Smooth muscle cell (in vitro differentiated cells): ENCODE data around the gene GPR158. TPM values are rescaled to one million over a fixed set of nuclear protein-coding genes. Genes with fewer than 3 reads are reported as not detected.

Experiments
- DNase-seq: peaks from one replicate; lab custom pipeline; 2025; ENCODE audit not compliant: unreplicated experiment; lab: John Stamatoyannopoulos, UW
- H2AFZ ChIP-seq: fragments of 200-600 bp; sonication (generic); 2 replicates; pipeline ENCODE4 v1.6.0; 2016; ENCODE audit warnings: antibody characterized with exemption, low read depth, mild to moderate bottlenecking
- H3F3A ChIP-seq: fragments of 200-600 bp; sonication (generic); 2 replicates; pipeline ENCODE4 v1.6.0; 2017; ENCODE audit warnings: antibody characterized with exemption, low read depth
- H3K27ac ChIP-seq: fragments of 200-600 bp; sonication (generic); 2 replicates; pipeline ENCODE4 v1.5.1; 2016; ENCODE audit warnings: low read depth, mild to moderate bottlenecking
- H3K27me3 ChIP-seq: fragments of 200-600 bp; sonication (generic); 2 replicates; pipeline ENCODE4 v1.6.1; 2016; ENCODE audit warnings: low read depth, mild to moderate bottlenecking
- H3K36me3 ChIP-seq: fragments of 200-600 bp; sonication (generic); 2 replicates; pipeline ENCODE4 v1.5.1; 2016; ENCODE audit warnings: low read depth
- H3K4me1 ChIP-seq: fragments of 200-600 bp; sonication (generic); 2 replicates; pipeline ENCODE4 v1.5.1; 2016; ENCODE audit warnings: low read depth
- H3K4me2 ChIP-seq: fragments of 200-600 bp; sonication (generic); 2 replicates; pipeline ENCODE4 v1.6.0; 2016; ENCODE audit warnings: mild to moderate bottlenecking
- H3K4me3 ChIP-seq: fragments of 200-600 bp; sonication (generic); 2 replicates; pipeline ENCODE4 v1.5.1; 2016; ENCODE audit warnings: mild to moderate bottlenecking
- H3K79me2 ChIP-seq: fragments of 200-600 bp; sonication (generic); 2 replicates; pipeline ENCODE4 v1.6.0; 2016; ENCODE audit warnings: low read depth, mild to moderate bottlenecking
- H3K9ac ChIP-seq: fragments of 200-600 bp; sonication (generic); 2 replicates; pipeline ENCODE4 v1.6.0; 2016; ENCODE audit warnings: low read depth
- H3K9me3 ChIP-seq: fragments of 200-600 bp; sonication (generic); replicated peaks from 2 replicates; pipeline ENCODE4 v1.5.1; 2016; ENCODE audit warnings: low read depth
- H4K20me1 ChIP-seq: fragments of 200-600 bp; sonication (generic); 2 replicates; pipeline ENCODE4 v1.6.0; 2016; ENCODE audit warnings: low read depth
- CTCF ChIP-seq: fragments of 200-600 bp; sonication (generic); IDR thresholded peaks from 2 replicates; pipeline ENCODE4 v1.5.1; 2017; ENCODE audit warnings: borderline replicate concordance, mild to moderate bottlenecking, antibody characterized with exemption; ENCODE audit not compliant: insufficient read depth, poor library complexity, severe bottlenecking
- WGBS: methylation state at CpG from one replicate; pipeline ENCODE4 v1.1.7; 2016; ENCODE audit warnings: low lambda C conversion rate; 5-methylcytosine and 5-hydroxymethylcytosine counted together
- polyA plus RNA-seq: library from polyadenylated mRNA; unstranded; fragments of >200 nt; fragmentation: Nextera tagmentation; extraction: Ambion mirVana; gene quantifications from 2 replicates; pipeline ENCODE4 v1.2.1, GENCODE V29; 2016
- total RNA-seq: library from RNA; depleted of rRNA; stranded (reverse); fragments of >200 nt; gene quantifications from 2 replicates; pipeline ENCODE4 v1.2.3, GENCODE V29; 2014

Gene GPR158
- total and polyA plus RNA-seq, 2 experiments from 2014 or later = 1.5 to 5.5 TPM

- Histone ChIP-seq H4K20me1 (no peaks in the 10 kb centered on the region), H3K36me3 (no peaks in the 10 kb centered on the region), H3K4me3 (no peak overlapping the region), H3K27ac (no peak overlapping the region), H3K27me3 (no peaks in the 10 kb centered on the region), H3K9ac (no peak overlapping the region), H3K9me3 (peaks cover 4% of the 10 kb centered on the region), H3F3A (no peaks in the 10 kb centered on the region), H3K79me2 (no peaks in the 10 kb centered on the region), H3K4me2 (no peak overlapping the region), H3K4me1 (no peaks in the 10 kb centered on the region), H2AFZ (no peak overlapping the region)
- DNase-seq = no peak
- WGBS = 69% methylated on average over 7 of the region's 7 CpGs
- no peak for TF ChIP-seq CTCF
Observed at GRCh38 chr10:25280573-25280972, 105.8 kb downstream of the GPR158 start.

- Histone ChIP-seq H3K79me2 (no peaks in the 10 kb centered on the region), H3K36me3 (no peaks in the 10 kb centered on the region), H3K9me3 (peaks cover 7% of the 10 kb centered on the region), H3K27me3 (no peaks in the 10 kb centered on the region), H3K4me3 (no peak overlapping the region), H3K27ac (no peak overlapping the region), H3K4me2 (no peak overlapping the region), H3F3A (no peaks in the 10 kb centered on the region), H2AFZ (no peak overlapping the region), H4K20me1 (no peaks in the 10 kb centered on the region), H3K4me1 (no peaks in the 10 kb centered on the region), H3K9ac (no peak overlapping the region)
- no peak for DNase-seq
- TF ChIP-seq CTCF = no peak
- WGBS = 79% methylated on average over 2 of the region's 2 CpGs
Observed at GRCh38 chr10:25285809-25286208, 111.0 kb downstream of the GPR158 start.

- Histone ChIP-seq H3F3A (no peaks in the 10 kb centered on the region), H3K4me1 (no peaks in the 10 kb centered on the region), H3K36me3 (no peaks in the 10 kb centered on the region), H3K27ac (no peak overlapping the region), H3K27me3 (no peaks in the 10 kb centered on the region), H3K9me3 (peaks cover 7% of the 10 kb centered on the region), H3K79me2 (no peaks in the 10 kb centered on the region), H3K4me2 (no peak overlapping the region), H3K9ac (no peak overlapping the region), H4K20me1 (no peaks in the 10 kb centered on the region), H2AFZ (no peak overlapping the region), H3K4me3 (no peak overlapping the region)
- WGBS = 67% methylated on average over 1 of the region's 1 CpG
- no peak for DNase-seq
- TF ChIP-seq CTCF = no peak
Observed at GRCh38 chr10:25288181-25288580, 113.4 kb downstream of the GPR158 start.
